ENCODE results near the gene TNFRSF14. TPM values are rescaled to one million over a fixed set of nuclear protein-coding genes. Genes with fewer than 3 reads are reported as not detected.

The TNFRSF14 gene
- total RNA-seq, 1 experiment from 2014 or later = 25.5 TPM

DNA sequence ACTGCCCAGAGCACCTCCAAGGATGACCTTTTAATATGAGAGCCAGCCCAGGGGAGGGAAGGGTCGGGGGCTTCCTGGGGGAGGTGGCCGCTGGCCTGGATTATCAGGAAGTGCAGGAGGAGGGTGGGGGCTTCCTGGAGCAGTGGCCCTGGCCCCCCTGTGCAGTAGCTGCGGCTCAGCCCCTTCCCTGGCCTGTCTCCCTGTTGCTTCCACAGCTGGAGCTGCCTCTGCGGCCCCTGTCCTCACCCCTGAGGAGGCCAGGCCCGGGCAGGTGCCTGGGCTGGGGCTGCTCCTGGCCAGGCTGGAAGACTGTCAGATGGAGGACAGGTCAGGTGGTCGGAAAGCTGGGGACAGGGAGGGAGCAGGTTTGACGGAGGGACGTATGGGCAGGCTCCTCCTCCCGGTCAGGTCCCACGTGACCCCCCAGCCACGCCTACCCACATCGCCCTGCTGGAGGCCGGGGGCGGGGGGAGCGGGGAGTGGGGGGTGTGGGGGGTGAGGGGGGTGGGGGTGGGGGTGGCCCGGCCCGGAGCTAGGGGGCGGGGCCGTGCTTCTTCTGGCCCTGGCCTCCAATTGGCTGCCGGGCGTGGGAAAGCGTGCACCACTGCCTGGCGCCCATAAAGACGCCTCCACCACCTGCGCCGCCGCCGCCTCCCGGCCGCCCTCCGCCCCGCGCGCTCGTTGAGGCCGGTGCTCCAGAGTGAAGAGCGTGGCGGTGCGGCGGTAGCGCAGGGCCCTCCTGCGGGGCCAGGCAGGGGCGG lies 10.2 kb upstream of the TNFRSF14 start:
- Histone ChIP-seq H3K36me3 (ENCODE audit: low read depth, low read length) (no peaks in the 10 kb centered on the region), H3K9me3 (ENCODE audit: low read length) (no peaks in the 10 kb centered on the region), H3F3A (ENCODE audit: low read length, unreplicated experiment) (no peaks in the 10 kb centered on the region), H4K20me1 (ENCODE audit: low read length) (no peaks in the 10 kb centered on the region), H3K79me2 (ENCODE audit: low read length) (no peaks in the 10 kb centered on the region), H3K4me3 (ENCODE audit: low read length) (peak overlapping the region; percentile 69), H3K27me3 (ENCODE audit: low read length) (no peaks in the 10 kb centered on the region), H3K9ac (ENCODE audit: low read length) (peak overlapping the region; percentile 78), H3K4me2 (ENCODE audit: low read length) (peak overlapping the region; percentile 90), H2AFZ (ENCODE audit: low read length) (peak overlapping the region; percentile 81), H3K27ac (ENCODE audit: low read length) (peak overlapping the region; percentile 64), H3K9me2 (replicated peaks; ENCODE audit: low read length) (no peaks in the 10 kb centered on the region), H3K4me1 (ENCODE audit: insufficient read depth, low read length) (peaks cover 22% of the 10 kb centered on the region)
- DNase-seq = peak; percentile 95
- peak; percentile 64 for ATAC-seq
- TF ChIP-seq EZH2phosphoT487 (IDR thresholded peaks at IDR 0.05; ENCODE audit: borderline replicate concordance, low read length) (no peak), EZH2 (IDR thresholded peaks at IDR 0.05; ENCODE audit: low read length, unreplicated experiment) (no peak)
- TF ChIP-seq, protein P1, sequence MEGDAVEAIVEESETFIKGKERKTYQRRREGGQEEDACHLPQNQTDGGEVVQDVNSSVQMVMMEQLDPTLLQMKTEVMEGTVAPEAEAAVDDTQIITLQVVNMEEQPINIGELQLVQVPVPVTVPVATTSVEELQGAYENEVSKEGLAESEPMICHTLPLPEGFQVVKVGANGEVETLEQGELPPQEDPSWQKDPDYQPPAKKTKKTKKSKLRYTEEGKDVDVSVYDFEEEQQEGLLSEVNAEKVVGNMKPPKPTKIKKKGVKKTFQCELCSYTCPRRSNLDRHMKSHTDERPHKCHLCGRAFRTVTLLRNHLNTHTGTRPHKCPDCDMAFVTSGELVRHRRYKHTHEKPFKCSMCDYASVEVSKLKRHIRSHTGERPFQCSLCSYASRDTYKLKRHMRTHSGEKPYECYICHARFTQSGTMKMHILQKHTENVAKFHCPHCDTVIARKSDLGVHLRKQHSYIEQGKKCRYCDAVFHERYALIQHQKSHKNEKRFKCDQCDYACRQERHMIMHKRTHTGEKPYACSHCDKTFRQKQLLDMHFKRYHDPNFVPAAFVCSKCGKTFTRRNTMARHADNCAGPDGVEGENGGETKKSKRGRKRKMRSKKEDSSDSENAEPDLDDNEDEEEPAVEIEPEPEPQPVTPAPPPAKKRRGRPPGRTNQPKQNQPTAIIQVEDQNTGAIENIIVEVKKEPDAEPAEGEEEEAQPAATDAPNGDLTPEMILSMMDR (conservative IDR thresholded peaks at IDR 0.05; ENCODE audit: low read depth, low read length) = no peak
- intact Hi-C loops (cut with micrococcal nuclease) = loop anchor here (2.0 to 5.0 kb wide), 3 partner anchors 41 to 354 kb away; partner anchors contain the start of genes FAAP20 and PRXL2B
- BruUV-seq (replicated peaks) = no TSS peak
- CTCF ChIA-PET = interaction anchor here (0.6 to 2.3 kb wide), 3 partner anchors 11 to 763 kb away, joined by 4 to 15 read pairs (median 4); partner anchors contain the start of gene PANK4
- POLR2A ChIA-PET (ENCODE audit: unreplicated experiment) = interaction anchor here (0.6 to 1.2 kb wide), 2 partner anchors 13 to 20 kb away, joined by 5 to 8 read pairs; partner anchors contain the start of gene PANK4

DNA sequence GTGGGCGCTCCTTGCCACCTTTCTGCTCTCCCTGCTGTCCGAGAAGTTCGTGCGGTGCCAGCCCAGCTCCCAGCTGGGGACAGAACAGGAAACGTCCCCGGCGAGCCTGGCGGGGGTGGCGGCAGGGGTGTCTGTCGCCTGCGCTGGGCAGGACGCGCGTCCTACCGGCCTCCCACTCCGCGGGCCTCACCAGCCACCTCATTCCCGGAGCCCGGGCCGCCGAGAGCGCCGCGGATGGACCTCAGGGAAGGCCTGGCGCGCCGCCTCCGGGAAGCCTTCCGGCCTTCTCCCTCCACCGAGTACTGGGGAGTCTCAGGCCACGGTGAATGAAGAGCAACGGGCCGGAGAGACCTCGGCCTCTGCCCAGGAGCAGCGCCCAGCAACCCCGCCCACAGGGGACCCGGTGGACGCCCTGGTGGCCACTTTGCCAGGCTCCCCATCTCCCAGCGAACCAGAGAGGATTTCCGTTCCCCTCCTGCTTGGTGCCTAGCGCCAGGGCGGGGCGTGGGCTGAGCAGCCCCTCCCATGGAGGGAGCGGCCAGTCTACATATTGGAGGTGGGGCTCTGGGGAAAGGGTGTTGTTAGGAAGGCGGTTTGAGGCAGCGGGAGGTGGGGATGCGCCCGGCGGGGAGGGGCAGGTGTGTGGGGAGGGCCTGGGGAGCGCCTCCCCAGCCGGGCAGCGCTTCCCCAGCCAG lies 9.5 kb upstream of the TNFRSF14 start:
- Histone ChIP-seq H3K9me3 (ENCODE audit: low read length) (no peaks in the 10 kb centered on the region), H3K27ac (ENCODE audit: low read length) (peak overlapping the region; percentile 64), H3K4me3 (ENCODE audit: low read length) (peak overlapping the region; percentile 69), H2AFZ (ENCODE audit: low read length) (peak overlapping the region; percentile 61), H3K27me3 (ENCODE audit: low read length) (no peaks in the 10 kb centered on the region), H3K36me3 (ENCODE audit: low read depth, low read length) (no peaks in the 10 kb centered on the region), H3F3A (ENCODE audit: low read length, unreplicated experiment) (no peaks in the 10 kb centered on the region), H3K4me1 (ENCODE audit: insufficient read depth, low read length) (peaks cover 22% of the 10 kb centered on the region), H4K20me1 (ENCODE audit: low read length) (no peaks in the 10 kb centered on the region), H3K9me2 (replicated peaks; ENCODE audit: low read length) (no peaks in the 10 kb centered on the region), H3K79me2 (ENCODE audit: low read length) (no peaks in the 10 kb centered on the region), H3K4me2 (ENCODE audit: low read length) (peak overlapping the region; percentile 90), H3K9ac (ENCODE audit: low read length) (peak overlapping the region; percentile 78)
- intact Hi-C loops (cut with micrococcal nuclease) = loop anchor here (1.0 to 5.0 kb wide), 6 partner anchors 20 to 354 kb away; partner anchors contain the start of genes FAAP20, PANK4 and PRXL2B
- ChIA-PET CTCF (interaction anchor here (0.5 to 2.3 kb wide), 9 partner anchors 12 to 132 kb away, joined by 3 to 15 read pairs (median 4); partner anchors contain the start of gene PANK4), POLR2A (ENCODE audit: unreplicated experiment) (interaction anchor here (0.6 to 1.2 kb wide), 3 partner anchors 14 to 20 kb away, joined by 5 to 10 read pairs (median 8); partner anchors contain the start of gene PANK4)
- TF ChIP-seq EZH2phosphoT487 (IDR thresholded peaks at IDR 0.05; ENCODE audit: borderline replicate concordance, low read length) (no peak), EZH2 (IDR thresholded peaks at IDR 0.05; ENCODE audit: low read length, unreplicated experiment) (no peak)
- TF ChIP-seq, protein P1 (conservative IDR thresholded peaks at IDR 0.05; ENCODE audit: low read depth, low read length) = no peak
- BruUV-seq (replicated peaks) = TSS peak; percentile 84
- DNase-seq (peak; percentile 98), ATAC-seq (peak; percentile 70)

Data from PC-3 (cell line).